ENCODE results near the gene IGF1R.

DNA sequence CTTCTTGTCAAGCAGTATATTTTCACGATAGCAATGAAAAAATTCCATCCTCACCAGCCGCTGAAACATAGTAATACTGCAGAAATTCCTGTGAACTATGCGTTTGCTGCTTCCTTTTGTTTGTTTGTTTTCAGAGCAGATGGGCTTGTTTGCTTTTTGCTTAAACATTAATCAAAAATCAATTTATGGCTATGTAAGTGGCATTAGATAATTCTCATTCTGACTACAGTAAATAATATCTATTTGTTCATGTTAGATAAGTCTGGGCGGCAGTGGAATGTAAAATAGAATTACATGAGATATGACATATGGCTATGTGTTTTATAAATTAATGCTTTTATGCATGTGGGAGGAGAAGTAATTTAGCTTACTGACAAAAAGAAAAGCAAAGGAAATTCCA is 195.5 kb downstream of the IGF1R start:
- TF ChIP-seq EZH2 (IDR thresholded peaks at IDR 0.05; ENCODE audit: borderline replicate concordance, low read length), result no peak
- no peak for TF ChIP-seq CTCF (conservative IDR thresholded peaks at IDR 0.05 in 1 of 2, IDR thresholded peaks at IDR 0.05 in 1 of 2; ENCODE audit: extremely low read depth in 1 of 2, insufficient read depth in 1 of 2, low read depth in 1 of 2, low read length in 2 of 2)

All from mammary epithelial cell (primary cell).